A673 (cell line): Measurements from ENCODE around the gene GRM1. TPM values are rescaled to one million over a fixed set of nuclear protein-coding genes. Genes with fewer than 3 reads are reported as not detected.
A peak's percentile ranks its signal among the peaks of the same experiment; 100 is the strongest.

Experiments
- BruUV-seq: library from RNA; stranded (reverse); fragments of 400-500 nt; replicated peaks from 2 replicates; lab custom pipeline; 2021; lab: Mats Ljungman, UMichigan
- CTCF ChIA-PET: fragments of 300-600 bp; sonication (Branson Sonifier 250); formaldehyde crosslinking; loops from one replicate; lab custom pipeline; 2022; ENCODE audit warnings: antibody characterized with exemption; lab: Charles Lee
- POLR2A ChIA-PET: fragments of 300-600 bp; sonication (Branson Sonifier 250); formaldehyde crosslinking; loops from one replicate; lab custom pipeline; 2022; ENCODE audit warnings: antibody characterized with exemption; ENCODE audit not compliant: low non-redundant PET; lab: Charles Lee
- DNase-seq: peaks from one replicate; pipeline ENCODE4 v3.0.0-alpha.2; 2015; ENCODE audit warnings: low spot score
- H3K27ac ChIP-seq: fragments of 200-600 bp; sonication (generic); 2 replicates; pipeline ENCODE4 v1.5.1; 2016; ENCODE audit warnings: mixed run types, low read depth, mild to moderate bottlenecking, mixed read lengths, antibody characterized with exemption, low read length; ENCODE audit not compliant: poor library complexity, severe bottlenecking
- H3K27me3 ChIP-seq: fragments of 200-600 bp; sonication (generic); replicated peaks from 2 replicates; pipeline ENCODE4 v1.6.1; 2017; ENCODE audit warnings: mixed run types, low read depth, mild to moderate bottlenecking, mixed read lengths, antibody characterized with exemption, low read length; ENCODE audit not compliant: insufficient read depth, poor library complexity
- H3K36me3 ChIP-seq: fragments of 200-600 bp; sonication (generic); 2 replicates; pipeline ENCODE4 v1.6.1; 2016; ENCODE audit warnings: mixed run types, mild to moderate bottlenecking, mixed read lengths, antibody characterized with exemption, low read length; ENCODE audit not compliant: insufficient read depth, poor library complexity, severe bottlenecking
- H3K4me1 ChIP-seq: fragments of 200-600 bp; sonication (generic); 2 replicates; pipeline ENCODE4 v1.6.1; 2017; ENCODE audit warnings: mixed run types, mild to moderate bottlenecking, mixed read lengths, antibody characterized with exemption, low read length; ENCODE audit not compliant: insufficient read depth, poor library complexity, severe bottlenecking
- H3K4me3 ChIP-seq: fragments of 200-600 bp; sonication (generic); 2 replicates; pipeline ENCODE4 v1.5.1; 2016; ENCODE audit warnings: low read depth, mixed run types, mild to moderate bottlenecking, mixed read lengths, low read length; ENCODE audit not compliant: poor library complexity, severe bottlenecking
- H3K9me3 ChIP-seq: fragments of 200-600 bp; sonication (generic); 2 replicates; pipeline ENCODE4 v1.6.1; 2016; ENCODE audit warnings: mixed run types, low read depth, mild to moderate bottlenecking, mixed read lengths, antibody characterized with exemption, low read length; ENCODE audit not compliant: poor library complexity, severe bottlenecking
- EZH2 ChIP-seq: fragments of 200-600 bp; sonication (generic); IDR thresholded peaks from 2 replicates; pipeline ENCODE4 v1.6.1; 2017; ENCODE audit warnings: borderline replicate concordance, low read depth, mild to moderate bottlenecking, mixed read lengths, antibody characterized with exemption, low read length; ENCODE audit not compliant: poor library complexity, severe bottlenecking
- intact Hi-C: fragments of 100-400 bp; cut with micrococcal nuclease; formaldehyde crosslinking; loops from one replicate; pipeline ENCODE4 v1.10.0; 2022; ENCODE audit not compliant: unreplicated experiment
- total RNA-seq: library from RNA; stranded (reverse); gene quantifications from 2 replicates; pipeline ENCODE4 v1.2.3, GENCODE V29; 2021
- TF ChIP-seq, protein P1 (sequence below): fragments of 300-800, 200-600 bp; sonication (generic); conservative IDR thresholded peaks from 2 replicates; pipeline ENCODE4 v1.5.1; 2017; ENCODE audit warnings: low read depth, mild to moderate bottlenecking, antibody characterized with exemption, low read length, moderate library complexity, mixed read lengths

Gene GRM1
- total RNA-seq, 1 experiment from 2014 or later, result 0.11 TPM

DNA sequence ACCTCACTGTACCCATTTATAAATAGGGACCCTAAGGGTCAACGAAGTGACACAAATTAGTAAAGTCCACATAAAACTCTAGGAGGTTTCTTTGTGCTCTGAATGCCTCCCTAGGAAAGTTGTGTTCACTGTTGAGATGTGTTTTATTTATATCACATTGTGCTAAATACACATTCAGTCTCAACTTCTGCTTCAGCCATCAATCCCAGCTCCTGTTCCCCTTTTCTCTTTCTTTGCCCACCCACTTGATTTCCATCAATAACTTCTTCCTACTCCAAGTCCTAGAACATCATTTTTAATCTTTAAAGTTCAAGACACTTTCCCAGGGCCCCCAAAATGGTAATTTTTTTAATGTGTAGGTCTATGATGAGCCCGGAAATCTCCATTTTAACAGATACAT is 306.5 kb downstream of the GRM1 start:
- H3K36me3 ChIP-seq, result no peaks in the 10 kb centered on the region
- no peak overlapping the region for H3K27ac ChIP-seq
- CTCF ChIA-PET, result no interaction called here
- H3K9me3 ChIP-seq, result no peaks in the 10 kb centered on the region
- intact Hi-C loops, result no loop called here
- peaks cover 30% of the 10 kb centered on the region for H3K4me1 ChIP-seq
- no peak for DNase-seq
- POLR2A ChIA-PET, result no interaction called here
- no peaks in the 10 kb centered on the region for H3K27me3 ChIP-seq
- no peak for TF ChIP-seq EZH2
- TF ChIP-seq, protein P1, sequence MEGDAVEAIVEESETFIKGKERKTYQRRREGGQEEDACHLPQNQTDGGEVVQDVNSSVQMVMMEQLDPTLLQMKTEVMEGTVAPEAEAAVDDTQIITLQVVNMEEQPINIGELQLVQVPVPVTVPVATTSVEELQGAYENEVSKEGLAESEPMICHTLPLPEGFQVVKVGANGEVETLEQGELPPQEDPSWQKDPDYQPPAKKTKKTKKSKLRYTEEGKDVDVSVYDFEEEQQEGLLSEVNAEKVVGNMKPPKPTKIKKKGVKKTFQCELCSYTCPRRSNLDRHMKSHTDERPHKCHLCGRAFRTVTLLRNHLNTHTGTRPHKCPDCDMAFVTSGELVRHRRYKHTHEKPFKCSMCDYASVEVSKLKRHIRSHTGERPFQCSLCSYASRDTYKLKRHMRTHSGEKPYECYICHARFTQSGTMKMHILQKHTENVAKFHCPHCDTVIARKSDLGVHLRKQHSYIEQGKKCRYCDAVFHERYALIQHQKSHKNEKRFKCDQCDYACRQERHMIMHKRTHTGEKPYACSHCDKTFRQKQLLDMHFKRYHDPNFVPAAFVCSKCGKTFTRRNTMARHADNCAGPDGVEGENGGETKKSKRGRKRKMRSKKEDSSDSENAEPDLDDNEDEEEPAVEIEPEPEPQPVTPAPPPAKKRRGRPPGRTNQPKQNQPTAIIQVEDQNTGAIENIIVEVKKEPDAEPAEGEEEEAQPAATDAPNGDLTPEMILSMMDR, result no peak
- no TSS peak for BruUV-seq
- no peak overlapping the region for H3K4me3 ChIP-seq

DNA sequence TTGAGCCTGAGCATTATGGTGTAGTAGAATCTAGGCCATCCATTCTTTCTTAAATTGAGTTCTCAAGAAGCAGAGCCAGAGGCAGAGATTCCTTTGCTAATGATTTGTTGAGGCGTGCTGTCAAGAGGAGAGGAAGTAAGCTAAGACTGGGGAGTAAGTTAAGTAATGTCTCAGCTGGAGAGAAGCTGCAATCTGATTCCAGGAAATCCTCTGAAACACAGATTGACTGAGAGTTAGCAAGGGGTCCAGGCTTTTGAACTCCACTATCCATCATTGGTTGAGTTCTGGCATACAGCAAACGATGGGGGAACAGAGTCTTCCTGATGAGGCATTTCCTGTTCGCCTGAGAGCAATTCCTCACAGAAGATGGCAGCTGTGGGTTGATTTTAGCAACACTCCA is 307.3 kb downstream of the GRM1 start:
- BruUV-seq, result no TSS peak
- TF ChIP-seq, protein P1, result no peak
- TF ChIP-seq EZH2, result no peak
- ChIA-PET POLR2A (interaction anchor here (0.6 kb wide), 1 partner anchor 28 kb away, joined by 3 read pairs; no protein-coding TSS in a partner anchor), CTCF (no interaction called here)
- DNase-seq, result peak; percentile 89
- Histone ChIP-seq H3K4me1 (peaks cover 30% of the 10 kb centered on the region), H3K27me3 (no peaks in the 10 kb centered on the region), H3K4me3 (no peak overlapping the region), H3K9me3 (no peaks in the 10 kb centered on the region), H3K36me3 (no peaks in the 10 kb centered on the region), H3K27ac (no peak overlapping the region)
- intact Hi-C loops, result loop anchor here (2.0 kb wide), 1 partner anchor 21 kb away; no protein-coding TSS in a partner anchor

DNA sequence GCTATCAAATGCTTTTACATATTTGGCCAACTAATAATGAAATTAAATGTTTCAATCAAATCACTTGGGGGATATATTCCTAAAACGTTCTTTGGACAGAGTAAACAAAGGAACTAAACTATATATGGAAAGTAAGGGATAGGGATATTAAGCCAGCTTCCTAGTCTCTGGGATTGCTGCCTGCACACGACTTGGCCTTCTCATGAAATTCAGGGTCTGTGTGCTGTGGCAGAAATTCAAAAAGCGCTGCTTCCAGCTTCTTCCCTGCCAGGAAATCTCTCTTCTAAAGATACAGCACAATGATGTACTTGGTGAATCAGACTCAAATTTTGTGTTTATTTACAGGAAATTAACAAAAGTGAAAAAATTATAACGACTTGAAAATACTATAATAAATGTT is 308.5 kb downstream of the GRM1 start:
- intact Hi-C loops, result loop anchor here (2.0 kb wide), 1 partner anchor 19 kb away; no protein-coding TSS in a partner anchor
- Histone ChIP-seq H3K27ac (no peak overlapping the region), H3K9me3 (no peaks in the 10 kb centered on the region), H3K36me3 (no peaks in the 10 kb centered on the region), H3K27me3 (no peaks in the 10 kb centered on the region), H3K4me1 (peaks cover 30% of the 10 kb centered on the region), H3K4me3 (no peak overlapping the region)
- ChIA-PET POLR2A (no interaction called here), CTCF (no interaction called here)
- BruUV-seq, result no TSS peak
- no peak for DNase-seq
- no peak for TF ChIP-seq EZH2
- TF ChIP-seq, protein P1, result no peak
